Amniotic stem cell (primary cell): ENCODE data around the gene PLA2G2D.
"Not testable (repeated sequence)": the region's sequence is repeated elsewhere in the genome, so short reads cannot be mapped to it uniquely, and the experiment has no call there.

Source experiments
- DNase-seq: peaks from one replicate; lab custom pipeline; 2025; lab: John Stamatoyannopoulos, UW

Gene PLA2G2D

DNA sequence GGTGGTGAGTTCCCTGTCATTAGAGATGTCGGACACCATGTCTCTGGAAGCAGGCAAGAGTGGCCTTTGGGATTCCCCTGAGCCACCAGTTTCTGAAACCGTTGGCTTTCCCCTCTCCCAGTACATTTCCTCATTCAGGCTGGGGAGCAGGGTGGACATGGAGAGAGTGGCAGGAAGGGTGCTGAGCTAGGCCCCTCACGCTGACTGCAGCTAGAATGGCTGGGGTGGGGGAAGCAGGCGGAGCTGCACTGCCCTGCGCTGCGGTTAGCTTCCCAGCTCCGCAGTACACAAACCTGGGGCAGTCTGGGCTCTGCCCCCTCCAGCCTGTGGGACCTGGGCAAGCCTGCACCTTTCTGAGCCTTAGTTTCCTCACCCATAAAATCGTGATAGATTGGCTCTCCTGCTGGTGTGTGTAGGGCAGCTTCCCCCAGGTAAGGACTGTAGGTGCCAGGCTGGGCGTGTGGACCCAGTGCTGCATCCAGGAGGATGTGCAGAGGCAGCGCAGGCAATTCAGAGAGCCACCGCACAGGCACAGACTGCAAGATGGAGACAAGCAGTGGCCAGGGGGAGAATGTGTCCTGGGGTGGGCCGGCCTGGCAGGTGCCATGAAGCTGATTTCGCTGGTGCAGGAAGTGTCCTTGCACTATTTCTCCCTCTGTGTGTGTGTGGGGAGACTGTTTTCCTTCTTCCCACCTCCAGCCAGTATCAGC lies 22.8 kb upstream of the PLA2G2D start:
- no peak for DNase-seq

DNA sequence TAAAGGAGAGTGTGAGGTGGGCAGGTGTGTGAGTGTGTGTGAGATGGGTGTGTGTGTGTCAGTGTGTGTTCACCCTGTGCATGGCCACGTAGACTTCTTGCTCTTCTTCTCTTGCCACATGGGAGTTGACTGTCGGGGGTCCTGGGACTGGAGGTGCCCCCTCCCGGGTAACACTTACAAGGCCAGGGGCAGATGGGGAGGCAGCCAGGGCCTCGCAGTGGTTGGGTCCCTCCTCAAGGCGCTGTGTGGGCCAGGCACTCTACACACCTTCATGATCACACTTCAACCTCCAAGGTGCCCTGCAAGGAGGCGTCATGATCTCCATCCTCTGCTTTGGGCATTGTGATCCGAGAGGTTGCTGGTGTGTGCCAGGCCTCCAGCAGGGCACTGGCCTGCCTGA lies 22.1 kb upstream of the PLA2G2D start:
- DNase-seq: no peak

DNA sequence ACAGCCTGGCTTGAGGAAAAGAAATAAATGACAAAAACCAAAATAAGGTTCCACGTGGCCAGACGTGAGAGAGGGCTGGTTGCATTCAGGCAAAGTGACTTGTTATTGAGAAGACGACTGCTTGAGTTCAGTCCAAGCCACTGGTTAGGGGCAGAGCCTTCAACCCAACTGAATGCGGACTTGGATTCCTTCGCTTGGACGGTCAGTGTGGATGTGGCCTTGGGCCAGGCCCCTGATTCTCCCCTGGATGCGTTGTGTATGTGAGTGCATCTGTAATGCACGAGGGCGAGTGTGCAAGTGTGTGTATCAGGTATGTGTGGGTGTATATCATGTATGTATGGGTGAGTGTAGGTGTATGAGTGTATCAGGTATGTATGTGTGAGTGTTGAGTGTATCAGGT lies 21.7 kb upstream of the PLA2G2D start:
- no peak for DNase-seq

DNA sequence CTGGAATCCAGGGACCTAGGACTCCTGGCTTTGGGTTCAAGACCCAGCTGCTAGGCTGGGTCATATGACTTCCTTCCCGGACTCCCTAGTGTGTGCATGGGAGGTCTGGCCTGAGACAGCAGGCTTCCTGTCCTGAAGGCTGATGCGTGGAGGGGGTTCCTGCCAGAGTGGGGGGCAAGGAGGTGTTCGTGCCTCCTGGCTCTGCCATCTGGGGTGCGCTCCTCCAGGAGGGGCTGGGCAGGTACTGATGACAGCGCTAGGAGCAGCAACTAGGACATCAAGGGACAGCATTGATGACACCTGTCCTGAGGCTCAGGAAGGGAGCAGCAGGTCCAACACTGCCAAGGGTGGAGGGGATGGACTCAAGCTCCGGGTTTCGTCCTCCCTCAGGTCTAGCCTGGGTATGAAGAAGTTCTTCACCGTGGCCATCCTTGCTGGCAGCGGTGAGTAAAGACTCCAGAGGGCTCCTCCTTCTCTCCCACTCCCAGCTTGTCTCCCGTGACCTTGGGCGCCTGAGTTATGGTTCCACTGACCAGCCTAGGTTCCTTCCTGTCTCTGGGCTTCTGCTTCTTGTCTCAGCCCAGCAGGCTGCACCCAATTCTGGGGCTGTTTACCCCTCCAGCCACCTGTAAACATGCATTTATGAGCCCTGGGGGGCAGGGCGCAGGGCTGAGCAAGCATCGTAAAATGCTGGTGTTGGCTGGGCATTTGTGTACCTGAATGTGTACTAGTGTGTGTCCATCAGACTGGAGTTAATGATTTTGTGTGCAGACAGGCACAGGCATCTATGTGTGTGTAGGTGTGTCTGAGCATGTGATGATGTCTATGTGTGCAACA lies 20.7 kb upstream of the PLA2G2D start:
- no peak for DNase-seq

DNA sequence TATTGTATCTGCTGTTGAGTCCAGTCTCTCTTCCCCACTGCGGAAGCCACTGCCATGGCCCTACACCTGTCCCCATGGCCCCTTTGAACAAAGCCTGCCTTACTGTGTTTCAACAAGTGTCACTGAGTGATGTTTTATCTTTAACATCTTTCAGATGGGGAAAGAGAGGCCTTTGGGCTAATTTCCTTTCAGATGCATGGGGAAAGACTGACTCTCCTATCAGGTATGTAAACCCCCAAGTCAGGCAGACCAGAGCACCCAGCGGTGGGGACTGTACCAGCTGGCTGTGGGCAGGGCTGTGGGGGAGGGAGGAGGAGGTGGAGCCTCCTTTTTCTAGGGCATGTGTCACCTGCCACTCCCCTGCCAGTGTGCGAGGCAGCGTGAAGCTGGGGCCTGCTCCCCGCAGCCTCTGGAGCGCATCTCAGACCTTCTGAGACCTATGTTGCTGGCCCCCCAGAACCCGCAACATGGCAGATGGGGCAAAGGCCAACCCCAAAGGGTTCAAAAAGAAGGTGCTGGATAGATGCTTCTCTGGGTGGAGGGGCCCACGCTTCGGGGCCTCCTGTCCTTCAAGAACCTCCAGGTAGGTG lies 19.7 kb upstream of the PLA2G2D start, which contains the start of gene PLA2G2F:
Gene PLA2G2F (plus strand): TSS at position 363 of the 590 bp plus-strand sequence. CDS start 105 bp downstream, at position 468.
- no peak for DNase-seq

DNA sequence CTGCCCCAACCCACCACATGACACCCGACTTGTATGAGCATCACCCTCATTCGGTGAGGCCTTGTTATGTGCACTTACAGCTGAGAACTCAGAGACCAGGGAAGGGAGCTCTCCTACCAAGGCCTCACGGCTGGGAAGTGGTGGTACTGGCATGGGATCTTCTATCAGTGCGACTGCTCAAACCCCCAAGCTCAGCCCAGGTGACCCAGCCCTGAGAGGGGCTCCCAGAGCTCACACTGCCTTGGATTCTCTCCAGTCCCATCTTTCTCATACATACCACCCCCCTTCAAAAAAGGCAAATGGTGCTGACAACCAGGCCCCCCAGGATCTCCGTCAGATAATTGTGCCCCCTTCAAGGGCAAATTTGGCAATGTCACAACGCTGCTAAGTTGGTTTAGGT lies 19.0 kb upstream of the PLA2G2D start:
- no peak for DNase-seq

DNA sequence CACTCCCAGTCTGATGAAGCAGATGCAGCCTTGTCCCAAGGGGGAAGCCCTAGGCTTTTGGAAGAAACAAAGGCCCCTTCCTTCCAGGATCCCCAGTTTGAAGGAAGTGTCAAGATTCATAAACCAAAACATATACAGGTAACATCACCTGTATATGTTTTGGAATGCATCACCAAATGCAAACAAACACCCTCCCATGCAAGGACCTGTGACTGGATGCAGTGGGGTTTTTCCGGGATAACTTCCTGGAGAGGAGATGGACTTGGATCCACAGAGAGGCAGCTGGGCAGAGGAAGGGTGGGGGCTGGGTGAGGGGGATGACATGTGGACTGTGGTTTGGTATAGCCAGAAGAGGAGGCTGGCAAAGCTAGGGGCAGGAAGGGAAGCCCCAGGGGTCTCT lies 18.3 kb upstream of the PLA2G2D start:
- no peak for DNase-seq

DNA sequence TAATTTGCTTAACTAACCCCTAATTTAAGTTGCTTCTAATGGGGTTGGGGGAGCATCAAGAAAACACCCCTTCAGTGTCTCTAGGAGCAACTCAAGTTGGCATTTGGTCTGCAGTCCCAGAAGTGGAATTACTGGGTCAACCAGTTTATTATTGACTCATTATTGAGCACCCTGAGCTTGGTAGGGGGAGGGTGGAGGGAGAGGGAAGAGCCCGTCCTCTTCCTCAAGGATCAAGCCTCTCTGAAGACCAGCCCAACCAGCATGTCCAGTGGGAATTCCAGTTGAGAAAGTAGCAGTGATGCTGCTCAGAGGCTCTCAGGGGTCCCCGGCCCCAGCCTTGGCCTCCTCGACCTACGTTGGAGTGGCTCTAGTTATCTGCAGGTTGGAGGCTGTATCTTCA lies 17.7 kb upstream of the PLA2G2D start:
- no peak for DNase-seq

DNA sequence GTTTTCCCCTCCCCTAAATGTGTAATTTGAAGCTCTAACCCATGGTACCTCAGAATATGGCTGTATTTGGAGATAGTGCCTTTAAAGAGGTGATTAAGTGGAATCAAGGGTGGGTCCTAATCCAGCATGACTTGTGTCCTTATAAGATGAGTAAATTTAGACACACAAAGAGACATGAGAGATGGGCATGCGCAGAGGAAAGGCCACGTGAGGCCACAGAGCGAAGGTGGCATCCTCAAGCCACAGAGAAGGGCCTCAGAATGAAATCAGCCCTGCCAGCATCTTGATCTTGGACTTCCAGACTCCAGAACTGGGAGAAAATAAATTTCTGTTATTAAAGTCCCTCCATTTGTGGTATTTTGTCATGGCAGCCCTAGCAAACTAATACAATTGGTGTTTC lies 16.9 kb upstream of the PLA2G2D start:
- DNase-seq: no peak

DNA sequence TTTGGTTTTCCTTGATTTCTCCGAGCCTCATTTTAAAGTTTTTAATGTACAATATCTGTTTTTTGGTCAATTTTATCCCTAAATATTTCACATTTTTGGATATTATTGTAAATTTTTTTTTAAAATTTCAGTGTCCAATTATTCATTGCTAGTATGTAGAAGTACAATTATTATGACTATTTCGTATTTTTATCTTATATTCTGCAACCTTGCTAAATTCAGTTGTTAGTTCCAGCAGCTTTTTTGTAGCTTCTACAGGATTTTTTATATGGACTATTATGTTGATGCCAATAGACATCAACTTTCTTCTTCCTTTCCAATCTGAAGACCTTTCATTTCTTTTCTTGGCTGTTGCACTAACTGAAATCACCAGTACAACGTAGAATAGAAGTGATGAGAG lies 15.7 kb upstream of the PLA2G2D start:
- no peak for DNase-seq

DNA sequence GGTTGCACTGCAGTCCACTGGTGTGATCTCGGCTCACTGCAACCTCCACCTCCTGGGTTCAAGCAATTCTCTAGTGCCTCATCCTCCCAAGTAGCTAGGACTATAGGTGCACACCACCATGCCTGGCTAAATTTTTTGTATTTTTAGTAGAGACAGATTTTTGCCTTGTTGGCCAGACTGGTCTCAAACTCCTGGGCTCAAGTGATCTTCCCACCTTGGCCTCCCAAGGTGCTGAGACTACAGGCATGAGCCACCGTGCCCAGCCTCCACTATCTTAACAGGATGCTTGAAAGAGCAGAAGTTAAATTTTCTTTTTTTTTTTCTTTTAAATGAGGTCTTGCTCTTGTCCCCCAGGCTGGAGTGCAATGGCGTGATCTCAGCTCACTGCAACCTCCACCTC lies 11.2 kb upstream of the PLA2G2D start:
- not testable (repeated sequence) for DNase-seq

DNA sequence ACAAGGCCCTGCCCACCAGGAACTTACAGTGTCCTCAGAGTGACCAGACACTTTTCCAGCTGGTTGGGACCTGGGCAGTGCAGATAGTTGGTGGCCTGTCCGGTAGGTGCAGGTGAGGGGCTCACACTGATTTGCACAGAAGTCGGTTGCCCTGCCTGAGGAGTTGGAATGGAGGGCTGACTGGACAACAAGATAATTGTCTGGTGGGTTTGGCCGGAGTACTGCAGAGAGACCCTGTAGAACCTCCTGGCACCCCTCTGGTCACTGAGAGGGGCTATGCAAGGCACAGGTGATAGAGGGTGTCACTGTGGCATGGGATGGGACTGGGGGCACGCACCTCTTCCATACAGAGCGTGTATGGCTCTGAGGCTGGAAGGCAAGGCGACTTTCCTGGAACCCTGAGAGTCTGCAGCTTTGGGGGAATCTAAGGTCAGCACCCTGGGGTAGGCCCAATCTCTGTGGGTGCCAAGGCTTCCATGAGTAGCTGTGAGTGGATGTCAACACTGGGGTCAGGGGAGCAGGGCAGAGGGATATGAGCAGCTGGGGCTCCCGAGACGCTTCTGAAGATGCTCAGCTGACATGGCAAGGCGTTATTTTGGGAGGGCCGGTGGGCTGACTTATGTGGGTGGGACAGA lies 7.6 kb upstream of the PLA2G2D start:
- DNase-seq: no peak

DNA sequence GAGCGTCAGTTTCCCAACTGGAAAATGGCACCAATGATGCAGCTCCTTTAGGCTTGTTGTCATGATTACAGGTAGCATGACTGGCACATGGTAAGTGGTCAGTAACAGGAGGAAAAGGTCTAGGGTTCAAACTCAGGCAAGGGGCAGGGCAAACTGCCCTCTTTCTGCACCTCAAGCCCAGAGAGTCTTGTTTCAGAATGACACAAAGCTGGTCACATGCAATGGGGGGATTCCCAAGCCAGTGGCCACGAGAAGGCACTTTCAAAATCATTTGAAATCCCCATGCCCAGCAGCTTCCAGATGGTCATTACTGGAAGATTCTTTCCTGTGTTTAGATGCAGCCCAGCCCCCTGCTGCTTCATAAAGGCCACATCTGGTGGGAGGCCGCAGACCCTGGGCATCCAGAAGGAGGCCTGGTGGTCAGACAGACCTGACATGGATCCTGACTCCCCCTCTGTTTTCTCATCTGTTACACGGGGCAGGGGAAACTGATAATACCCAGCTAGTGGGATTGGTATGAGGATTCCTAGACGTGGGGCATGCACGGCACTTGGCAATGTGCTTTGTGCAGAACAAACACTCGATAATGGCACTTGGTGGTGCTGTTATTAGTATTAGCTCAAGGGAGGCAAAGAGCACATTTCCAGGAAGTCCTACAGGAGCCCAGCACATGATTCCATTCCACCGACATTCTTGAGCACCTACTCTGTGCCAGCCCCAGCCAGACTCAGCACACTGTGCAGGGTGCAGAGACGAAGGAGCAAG lies 6.9 kb upstream of the PLA2G2D start:
- no peak for DNase-seq

DNA sequence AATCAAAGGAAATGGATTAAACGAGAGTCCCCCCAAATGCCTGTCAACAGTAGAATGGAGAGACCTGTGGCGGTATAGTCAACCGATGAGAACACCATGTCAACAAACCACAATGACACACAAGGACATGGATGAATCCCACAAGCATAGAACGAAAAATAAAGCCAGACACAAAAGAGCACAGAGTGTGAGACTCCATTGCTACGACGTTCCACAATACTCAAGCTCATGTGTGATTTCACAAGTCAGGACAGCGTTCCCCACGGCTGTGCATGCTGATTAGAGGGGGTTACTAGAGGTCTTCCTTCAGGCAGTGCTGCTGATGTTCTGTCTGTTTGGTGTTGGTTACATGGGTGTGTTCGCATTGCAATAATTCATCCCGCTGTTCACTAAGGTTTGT lies 5.8 kb upstream of the PLA2G2D start:
- DNase-seq: no peak

DNA sequence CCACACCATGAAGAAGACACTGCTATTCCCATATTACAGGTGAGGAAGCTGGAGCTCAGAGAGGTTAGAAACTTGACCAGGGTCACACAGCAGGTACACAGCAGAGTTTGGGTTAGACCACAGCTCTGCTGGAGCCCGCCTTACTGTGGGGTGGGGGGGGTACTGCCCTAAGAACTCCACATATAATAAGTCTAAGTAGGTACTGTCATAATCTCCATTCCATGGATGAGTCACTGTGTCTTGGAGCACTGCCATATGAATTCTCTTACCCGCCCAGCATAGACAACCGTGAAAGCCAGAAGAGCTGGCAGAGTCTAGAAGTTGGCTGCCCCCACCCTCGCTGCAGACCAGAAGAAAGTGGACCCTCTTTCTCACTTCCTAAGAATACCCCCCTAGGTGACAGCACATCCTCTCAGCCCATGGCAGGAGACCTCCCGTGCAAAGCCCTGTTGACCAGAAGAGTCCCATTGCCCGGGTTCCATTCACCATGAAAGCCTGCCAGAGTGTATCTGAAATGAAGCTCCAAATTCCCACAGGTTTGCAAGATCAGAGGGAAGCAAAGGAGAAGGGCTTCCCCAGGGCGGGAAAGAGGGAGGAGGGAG lies 5.2 kb upstream of the PLA2G2D start:
- no peak for DNase-seq

DNA sequence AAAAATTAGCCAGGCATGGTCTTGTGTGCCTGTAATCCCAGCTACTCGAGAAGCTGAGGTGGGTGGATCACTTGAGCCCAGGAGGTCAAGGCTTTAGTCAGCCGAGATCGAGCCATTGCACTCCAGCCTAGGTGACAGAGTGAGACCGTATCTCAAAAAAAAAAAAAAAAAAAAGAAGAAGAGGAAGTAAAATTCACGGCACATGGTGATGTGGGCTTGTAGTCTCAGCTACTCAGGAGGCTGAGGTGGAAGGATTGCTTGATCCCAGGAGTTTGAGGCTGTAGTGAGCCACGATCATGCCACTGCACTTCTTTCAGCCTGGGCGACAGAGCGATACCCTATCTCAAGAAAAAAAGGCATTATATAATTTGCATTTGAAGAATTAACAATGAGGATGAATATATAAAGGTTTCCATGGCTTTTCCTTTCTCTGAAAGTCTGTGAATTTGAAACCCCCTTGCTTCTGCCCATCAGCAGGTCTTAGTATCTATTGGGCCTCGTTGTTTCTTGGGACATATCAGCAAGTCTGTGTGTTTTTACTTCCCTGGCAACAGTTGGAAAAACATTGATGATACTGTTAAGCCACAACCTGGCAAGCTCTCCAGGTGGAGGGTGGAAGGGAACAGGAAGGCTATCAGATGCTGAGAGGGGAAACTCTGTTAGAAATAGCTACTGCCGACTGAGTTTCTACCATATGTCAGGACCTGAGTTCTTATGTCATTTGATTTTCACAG lies 4.6 kb upstream of the PLA2G2D start:
- no peak for DNase-seq

DNA sequence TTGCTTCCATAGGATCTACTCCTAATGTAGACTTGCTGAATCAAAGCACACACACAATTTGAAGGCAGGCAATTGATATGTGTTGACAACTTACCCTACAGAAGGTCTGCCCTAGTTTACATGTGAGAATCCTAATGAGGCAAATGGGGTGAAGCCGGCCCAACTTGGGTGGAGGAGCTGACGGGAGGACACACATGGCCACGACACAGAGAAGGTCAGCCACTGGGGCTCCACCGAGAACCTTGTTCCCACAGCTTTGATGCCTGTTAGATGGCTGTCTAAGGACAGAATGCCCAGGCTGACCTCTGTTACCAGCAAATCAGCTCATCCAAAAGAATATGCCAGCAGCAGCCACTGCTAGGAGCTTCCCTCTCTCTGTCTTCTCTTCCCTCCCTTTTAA lies 1.5 kb upstream of the PLA2G2D start:
- no peak for DNase-seq

DNA sequence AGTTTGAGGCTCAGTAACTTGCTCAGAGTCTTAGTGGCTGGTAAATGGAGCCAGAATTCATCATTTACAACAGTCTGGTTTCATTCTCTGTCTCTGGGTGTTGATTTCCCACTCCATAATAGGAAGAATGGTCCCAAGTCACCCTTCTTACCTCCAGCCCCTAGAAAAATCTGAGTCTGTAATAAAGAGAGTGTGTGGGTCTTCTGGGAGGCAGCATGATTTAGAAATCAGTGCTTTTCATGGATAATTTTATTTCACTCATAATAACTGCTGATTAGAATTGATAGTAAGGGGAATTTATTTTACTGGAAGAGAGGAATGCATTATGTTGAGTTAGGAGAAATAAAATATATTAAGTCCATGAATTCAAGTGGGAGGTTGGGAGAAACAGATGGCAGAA lies 2.1 kb downstream of the PLA2G2D start:
- DNase-seq: no peak

DNA sequence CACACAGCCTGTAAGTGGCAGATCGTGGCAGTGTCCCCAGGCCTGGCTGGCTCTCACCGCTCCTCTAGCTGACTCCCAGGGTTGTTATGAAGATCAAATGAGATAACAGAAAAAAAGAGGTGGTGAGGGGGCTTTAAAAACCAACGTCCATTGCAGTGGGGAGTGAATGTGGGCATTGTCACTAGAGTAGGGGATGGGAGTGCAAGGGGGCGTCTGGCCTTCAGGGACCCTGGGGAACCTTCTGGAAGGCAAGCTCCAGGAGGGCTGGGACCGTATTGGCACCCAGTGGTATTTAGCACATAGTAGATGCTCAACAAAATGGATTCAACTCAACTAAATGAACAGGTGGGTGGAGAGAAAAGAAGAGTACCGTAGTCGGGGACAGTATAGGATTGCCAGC lies 3.4 kb downstream of the PLA2G2D start:
- DNase-seq: no peak

DNA sequence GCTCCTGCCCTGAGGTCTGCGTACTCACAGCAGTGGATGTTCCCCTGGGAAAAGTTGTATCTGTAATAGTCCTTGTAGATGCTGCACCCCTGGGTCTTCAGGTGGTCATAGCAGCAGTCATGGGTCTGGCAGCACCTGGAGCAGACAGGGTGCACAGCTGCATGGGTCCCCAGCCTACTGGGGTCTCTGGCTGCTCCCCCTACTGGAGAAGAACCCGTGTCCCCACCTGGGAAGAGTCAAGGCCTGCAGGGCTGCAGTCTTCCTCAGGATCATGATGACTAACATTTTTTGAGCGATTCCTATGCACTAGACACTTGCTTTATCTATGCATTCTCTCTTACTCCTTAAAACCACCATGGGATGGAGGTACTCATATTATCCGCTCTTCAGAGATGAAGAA lies 3.9 kb downstream of the PLA2G2D start:
- DNase-seq: no peak
